Effector CD4-positive, alpha-beta T cell (primary cell): ENCODE results near the gene FBF1.
"Not testable (repeated sequence)": the region's sequence is repeated elsewhere in the genome, so short reads cannot be mapped to it uniquely, and the experiment has no call there.

ENCODE experiments used
- DNase-seq: peaks from one replicate; pipeline ENCODE4 v3.0.0-alpha.2; 2020

Gene FBF1

GRCh38 chr17:75873587-75874322 is 67.1 kb downstream of the FBF1 start:
- no peak for DNase-seq

- peak; percentile 48 for DNase-seq
Measured at GRCh38 chr17:75872434-75873351, 68.1 kb downstream of the FBF1 start.

- DNase-seq, result not testable (repeated sequence)
Measured at GRCh38 chr17:75870228-75870627, 70.6 kb downstream of the FBF1 start.

- no peak for DNase-seq
Measured at GRCh38 chr17:75869282-75870141, 71.3 kb downstream of the FBF1 start.

- not testable (repeated sequence) for DNase-seq
Measured at GRCh38 chr17:75868730-75869281, 72.0 kb downstream of the FBF1 start.

- DNase-seq, result not testable (repeated sequence)
Measured at GRCh38 chr17:75865404-75866188, 75.2 kb downstream of the FBF1 start.

- not testable (repeated sequence) for DNase-seq
Measured at GRCh38 chr17:75864887-75865286, 76.0 kb downstream of the FBF1 start.

- no peak for DNase-seq
Measured at GRCh38 chr17:75864448-75864871, 76.4 kb downstream of the FBF1 start.

GRCh38 chr17:75861927-75862317 is 78.9 kb downstream of the FBF1 start:
- DNase-seq, result no peak
